NCI-H82 treated with DMSO at 0.1 percent for 48 hours (cell line): ENCODE results near the gene ANK3.

Experiments used
- DNase-seq: peaks from one replicate; lab custom pipeline; 2025; ENCODE audit not compliant: unreplicated experiment; lab: John Stamatoyannopoulos, UW

Gene ANK3

DNA sequence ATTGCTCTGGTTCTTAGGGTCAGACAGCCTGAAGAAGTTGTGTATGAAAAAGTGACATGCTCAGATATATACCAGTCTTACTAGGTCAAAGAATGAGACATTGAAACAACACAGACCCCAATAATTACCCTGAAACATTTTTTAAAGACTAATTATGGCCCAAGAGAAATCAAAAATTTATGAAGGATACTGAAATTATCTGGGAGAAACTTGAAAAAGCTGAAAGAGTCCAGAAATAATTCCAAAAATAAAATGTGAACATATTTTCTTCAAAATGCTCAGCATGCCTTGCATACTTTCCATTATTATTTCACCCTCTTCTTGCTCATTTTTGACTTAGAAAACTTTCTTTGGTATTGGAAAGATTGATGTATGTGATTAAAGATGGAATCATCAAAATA lies 284.4 kb downstream of the ANK3 start:
- DNase-seq, result no peak

DNA sequence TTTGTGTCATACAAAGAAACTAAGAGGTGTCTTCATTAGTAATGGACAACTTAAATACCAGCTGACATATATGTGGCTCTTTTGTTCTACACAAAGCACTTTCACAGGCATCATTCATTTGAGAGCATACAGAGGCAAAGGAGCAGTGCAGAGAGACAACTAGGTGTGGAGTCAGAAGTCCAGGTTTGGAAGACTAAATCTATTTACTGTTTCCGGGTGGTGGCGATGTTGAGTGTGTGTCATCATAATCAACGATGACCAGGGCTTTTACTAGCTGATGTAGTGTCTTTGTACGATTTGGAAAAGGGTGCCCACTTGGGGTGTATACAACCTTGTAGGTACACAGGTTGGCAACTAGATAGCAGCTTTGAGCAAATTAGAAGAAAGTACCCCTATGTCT lies 287.9 kb downstream of the ANK3 start:
- no peak for DNase-seq

DNA sequence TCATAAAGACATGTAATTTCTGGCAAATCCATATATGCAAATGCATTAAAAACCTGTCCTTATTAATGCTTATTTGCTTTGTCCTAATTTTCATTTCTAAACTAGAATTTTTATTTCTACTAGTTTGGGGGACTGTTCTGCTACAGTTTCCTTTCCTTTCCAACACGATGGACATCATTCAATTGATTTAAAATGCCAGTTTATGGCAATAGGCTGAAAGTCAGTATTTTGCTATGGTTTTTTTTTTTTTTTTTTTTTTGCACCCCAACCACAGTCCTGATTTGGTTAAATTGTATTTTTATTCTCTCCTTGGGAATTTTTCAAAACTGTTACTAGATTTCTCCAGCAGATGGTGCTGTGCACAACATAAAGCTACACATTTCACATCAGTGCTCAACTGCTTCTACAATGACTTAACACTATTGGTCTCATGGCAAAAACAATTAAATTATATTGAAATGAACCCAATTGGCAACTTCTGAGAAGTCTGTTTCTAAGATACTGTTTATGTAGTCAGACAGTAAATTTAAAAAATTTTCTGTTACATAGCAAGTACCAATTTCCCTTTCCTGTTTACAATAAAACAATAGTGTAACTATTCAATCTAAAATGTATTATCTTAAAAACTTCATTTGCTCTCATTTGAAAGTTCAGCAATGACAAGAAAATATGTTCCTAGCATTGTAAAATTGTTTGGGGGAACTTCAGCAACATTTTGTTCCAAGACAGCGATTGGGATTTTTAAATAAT lies 289.5 kb downstream of the ANK3 start:
- peak; percentile 2 for DNase-seq

DNA sequence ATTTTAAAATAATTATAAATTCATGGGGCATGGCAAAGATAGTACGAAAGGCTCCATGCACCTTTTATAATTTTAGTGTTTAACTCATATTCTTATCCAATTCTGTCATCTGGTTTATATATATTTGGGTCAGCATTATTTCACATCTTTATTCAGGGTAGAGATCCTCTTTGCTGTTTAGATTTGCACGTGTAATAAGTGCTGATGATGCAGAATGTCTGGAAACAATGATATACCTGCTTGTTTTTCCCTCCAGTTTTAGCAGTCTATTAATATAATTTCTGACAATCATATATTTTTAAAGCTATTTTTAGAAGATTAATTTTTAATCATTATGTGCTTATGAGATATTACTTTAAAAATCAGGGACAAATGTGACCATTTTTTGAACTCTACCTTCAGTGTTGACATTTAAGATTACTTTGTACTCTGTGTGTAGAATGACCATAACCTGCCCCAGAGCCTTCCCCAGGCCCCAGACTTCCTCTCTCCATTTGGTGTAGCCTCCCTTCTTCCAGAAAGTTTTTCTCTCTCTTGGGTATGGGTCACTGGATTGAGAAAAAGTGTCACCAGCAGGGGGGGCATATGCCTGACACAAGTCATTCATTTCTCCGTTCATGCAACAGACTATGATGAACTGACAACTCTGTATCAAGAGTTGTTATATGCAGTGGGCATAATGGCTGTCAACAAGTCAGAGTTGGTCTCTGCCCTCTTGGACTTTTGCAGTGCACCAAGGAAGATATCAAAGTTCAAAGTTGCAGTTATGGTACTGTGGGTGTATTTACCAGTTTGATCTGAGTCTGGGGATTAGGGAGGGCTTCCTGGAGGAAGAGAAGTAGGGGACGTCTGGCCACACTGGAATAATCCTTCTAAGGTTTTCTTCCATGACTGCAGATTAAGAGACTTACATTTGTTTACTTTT lies 290.7 kb downstream of the ANK3 start:
- DNase-seq, result no peak

DNA sequence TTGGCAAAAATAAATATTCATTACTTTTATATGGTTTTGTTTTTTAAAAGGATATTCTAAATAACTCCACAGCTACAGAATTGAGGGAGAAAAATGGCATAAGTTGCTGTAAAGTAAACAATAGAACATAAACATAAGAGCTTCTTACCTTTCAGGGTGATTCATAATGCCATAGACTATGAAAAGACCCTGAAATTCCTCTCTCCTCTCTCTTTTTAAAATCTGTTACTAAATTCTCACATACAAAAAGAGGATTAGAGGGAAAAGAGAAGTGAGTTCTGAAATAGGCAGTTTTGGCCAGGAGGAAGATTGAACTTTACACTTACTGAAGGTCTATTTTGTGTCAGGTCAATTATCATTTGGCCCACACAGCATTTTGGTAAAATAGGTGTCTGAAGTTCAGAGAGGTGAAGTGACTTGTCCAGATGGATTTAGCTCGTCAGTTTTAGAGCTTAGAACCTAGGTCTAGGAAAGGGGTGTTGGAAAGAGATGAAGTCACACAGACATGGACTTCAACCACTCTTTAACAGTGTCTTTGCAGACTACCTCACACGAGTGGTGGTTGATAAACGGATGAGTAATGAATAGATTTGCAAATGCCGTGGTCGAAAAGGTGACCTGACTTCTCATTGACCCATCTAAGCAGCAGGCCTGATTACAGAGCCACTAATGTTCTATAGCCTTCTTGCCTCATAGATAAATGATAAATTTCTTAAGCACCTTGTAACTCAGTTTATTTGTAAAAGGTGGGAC lies 292.7 kb downstream of the ANK3 start:
- DNase-seq, result no peak

DNA sequence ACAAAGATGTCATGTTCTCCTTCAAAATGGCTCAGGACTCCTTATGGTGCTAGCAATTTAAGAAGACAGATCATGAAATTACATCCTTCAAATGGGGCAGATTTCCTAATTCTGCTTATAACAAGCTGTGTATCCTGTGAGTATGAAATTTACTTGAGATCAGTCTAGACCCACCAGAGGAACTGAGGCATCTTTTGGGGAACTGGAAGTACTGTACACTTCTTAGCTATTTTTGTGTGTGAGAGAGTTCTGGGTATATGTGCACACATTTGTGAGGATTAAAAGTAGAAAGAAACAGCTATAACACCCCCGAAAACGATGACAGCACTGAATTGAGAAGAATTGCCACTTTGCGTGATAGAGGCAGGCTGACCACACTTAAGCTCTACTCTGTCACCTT lies 296.4 kb downstream of the ANK3 start:
- no peak for DNase-seq

DNA sequence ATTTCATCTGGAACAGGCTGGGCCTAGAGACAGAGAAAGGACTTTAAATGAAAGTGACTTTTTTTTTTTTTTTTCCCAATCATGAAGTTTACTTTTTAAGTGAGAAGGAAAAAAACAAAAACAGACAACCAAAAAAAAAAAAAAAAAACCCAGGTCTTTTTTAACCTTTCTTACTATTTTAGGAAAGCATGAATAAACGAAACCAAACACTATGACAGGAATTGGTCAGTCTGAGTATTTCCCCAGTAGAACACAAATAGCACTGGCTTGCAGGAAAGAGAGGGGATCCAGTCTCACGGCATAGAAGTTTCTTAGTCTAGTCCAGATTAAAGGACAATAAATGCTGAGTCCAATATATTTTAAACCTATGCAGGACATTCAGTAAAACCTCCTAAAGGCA lies 302.8 kb downstream of the ANK3 start:
- DNase-seq, result no peak

DNA sequence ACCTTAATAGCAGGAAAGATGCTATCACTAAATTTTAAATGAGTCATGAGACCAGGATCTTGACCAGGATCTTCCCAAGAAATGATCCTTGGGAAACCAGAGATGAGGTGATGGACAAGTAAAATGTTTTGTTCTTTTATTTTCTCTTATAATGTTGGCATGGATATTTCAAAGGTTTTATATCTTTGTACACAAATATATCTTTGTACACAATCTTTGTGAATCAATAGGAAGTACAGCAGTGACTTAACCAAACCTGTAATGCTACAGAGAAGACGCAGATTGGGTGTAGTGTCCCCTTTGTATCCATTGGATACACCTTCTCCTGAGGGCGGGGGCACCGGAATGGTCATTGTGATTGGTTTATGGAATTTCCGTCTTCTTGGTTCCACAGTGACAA lies 303.3 kb downstream of the ANK3 start:
- no peak for DNase-seq

DNA sequence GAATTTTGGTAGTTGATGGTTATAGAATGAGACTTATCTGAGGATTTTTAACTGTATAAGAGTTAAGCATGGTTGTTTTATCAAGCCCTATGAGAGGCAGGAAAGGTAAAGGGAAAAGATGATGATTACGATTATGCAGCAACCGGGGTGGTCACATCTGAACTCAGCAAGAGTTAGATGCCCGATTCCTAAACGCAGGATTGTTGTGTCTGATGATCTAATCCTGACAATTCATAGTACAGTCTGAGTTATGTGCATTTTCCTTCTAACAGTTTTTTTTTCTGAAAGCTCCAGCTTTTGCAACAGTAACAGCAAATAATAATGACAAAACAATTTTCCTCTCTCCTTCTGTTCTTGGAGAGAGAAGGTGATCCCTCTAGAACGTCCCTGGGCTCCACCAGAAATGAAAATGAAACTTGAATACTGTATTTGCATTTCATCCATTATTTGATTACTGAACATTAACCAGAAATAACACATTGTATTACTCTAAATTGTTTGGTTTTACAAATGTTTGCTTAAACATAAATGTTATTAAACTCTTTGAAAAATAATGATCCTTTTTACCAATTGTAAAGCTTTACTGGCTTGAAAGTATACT lies 306.8 kb downstream of the ANK3 start:
- no peak for DNase-seq

DNA sequence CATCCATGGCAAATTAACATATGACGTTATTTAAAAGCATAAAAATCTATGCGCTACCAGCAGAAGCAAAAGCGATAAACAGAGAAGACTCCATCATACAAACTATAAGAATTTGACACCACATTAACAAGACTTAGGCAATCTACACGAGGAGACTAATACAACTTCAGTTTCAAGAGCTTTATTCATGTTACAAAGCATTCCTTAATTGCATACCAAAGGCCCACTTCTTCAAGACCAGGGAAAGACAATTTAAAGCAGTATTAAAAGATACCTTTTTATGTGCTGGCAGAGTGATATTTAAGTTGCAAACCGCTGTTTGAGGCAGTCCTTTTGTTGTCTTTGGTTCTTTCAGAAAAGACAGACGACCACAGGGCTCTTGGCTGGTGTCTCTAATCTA lies 307.3 kb downstream of the ANK3 start:
- no peak for DNase-seq

DNA sequence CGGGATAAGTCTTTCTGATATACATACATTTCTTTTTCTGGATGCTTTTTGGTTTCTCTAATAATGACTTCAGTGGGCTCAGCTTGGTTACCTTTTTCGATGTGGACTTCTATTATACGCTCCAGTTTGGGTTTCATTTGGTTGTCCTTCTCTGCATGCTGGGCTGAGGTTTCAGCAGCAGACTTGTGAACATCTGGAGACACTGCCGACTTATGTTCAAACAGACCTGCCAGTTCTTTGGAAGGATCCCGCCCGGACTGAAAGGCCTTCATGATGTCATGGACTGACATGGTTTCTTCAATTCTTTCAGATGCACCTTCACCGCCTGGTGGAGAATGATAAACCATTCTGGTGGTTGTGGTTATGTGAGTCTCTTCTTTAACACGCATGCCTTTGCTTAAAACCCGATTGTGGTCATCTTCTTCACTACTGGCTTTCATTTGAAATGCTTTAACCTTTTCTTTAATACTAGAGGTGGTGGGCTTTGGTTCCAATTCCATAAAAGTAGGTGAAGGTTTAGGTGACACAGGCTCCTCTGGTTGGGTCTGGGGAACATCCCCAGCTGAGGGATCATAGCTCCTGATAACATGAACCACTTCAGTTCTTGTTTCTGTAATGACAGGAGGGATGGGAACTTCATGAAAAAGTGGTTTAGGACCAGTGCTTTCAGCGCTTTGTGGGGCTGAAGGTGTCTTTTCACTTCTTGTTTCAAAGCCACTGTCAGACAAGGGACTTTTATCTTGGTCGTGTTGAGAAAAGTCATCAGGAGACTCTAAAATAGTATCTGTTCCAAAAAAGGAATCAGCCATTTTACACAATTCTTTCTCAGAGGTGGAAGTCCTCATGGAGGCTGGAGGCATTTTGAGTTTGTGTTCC lies 315.7 kb downstream of the ANK3 start:
- no peak for DNase-seq

DNA sequence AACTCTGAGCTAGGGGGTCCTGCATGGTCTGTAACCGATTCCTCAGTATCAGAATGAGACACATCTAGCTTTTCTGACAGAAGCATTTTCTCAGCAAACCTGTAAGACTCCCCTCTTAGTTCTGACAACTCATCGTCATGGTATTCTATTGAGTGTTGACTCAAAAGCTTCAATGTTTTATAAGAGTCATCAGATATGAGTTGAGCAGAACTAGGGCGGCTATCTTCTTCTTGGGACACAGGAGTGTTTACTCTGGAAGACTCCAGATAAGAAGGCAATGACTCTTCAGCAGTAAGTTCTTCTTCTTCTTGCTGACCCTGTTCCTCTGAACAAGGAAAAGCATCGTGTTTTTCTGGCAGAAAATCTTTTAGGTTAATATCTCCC lies 316.3 kb downstream of the ANK3 start:
- DNase-seq, result no peak

DNA sequence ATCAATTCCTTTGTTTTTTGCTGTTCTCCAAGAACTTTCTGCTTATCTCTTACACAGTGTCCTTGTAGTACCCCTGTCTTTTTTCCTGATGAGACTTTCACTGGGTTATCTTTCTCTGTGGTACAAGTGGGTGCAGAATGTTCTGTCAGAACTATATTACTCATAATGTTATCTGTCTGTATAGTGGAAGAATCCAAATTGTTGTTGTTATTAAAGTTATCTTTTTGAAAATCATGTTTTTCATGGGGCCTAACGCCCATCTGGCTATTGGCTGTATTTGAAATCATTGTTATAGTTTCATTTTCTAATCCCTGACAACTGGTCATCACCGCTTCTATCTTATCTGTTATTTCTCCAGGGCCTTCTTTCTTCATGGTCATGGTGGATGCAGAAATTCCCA lies 320.4 kb downstream of the ANK3 start:
- DNase-seq, result no peak

DNA sequence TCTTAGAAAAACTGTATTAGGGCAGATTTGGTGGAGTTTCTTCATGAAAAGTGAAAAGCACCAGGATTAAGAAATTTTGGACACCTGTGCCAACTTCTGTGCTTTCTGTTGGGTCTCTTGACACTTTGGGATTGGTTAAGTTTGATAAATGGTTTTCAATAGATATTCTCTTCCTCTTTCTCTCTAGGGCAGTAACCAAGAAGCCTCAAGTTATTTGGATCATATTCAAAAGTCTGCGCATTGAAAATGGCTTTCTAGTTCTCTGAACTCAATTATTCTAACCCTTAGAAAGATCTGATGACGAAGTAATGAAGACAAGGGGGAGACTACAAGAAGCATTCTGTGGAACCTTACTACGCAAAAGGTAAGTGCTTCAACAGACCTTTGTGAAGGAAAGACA lies 339.3 kb downstream of the ANK3 start:
- DNase-seq, result no peak

DNA sequence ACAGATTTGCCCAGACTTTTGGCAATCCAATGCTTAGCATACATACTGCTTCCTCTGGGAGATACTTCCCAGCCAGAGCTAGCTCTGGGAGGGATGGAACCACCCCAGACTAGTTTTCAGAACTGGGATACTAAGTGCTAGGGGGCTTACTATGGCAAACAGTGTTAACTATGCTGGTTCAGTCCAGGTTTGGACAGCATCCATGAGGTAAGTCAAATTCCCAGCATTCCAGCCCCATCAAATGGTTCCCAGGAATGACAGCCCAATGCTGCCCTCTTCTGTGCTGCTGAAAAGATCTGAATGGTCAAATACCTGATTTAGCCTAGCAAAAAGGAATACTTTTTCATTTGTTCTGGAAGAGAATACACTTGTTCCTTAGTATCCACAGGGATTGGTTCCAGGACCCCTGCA lies 341.6 kb downstream of the ANK3 start:
- DNase-seq, result no peak

DNA sequence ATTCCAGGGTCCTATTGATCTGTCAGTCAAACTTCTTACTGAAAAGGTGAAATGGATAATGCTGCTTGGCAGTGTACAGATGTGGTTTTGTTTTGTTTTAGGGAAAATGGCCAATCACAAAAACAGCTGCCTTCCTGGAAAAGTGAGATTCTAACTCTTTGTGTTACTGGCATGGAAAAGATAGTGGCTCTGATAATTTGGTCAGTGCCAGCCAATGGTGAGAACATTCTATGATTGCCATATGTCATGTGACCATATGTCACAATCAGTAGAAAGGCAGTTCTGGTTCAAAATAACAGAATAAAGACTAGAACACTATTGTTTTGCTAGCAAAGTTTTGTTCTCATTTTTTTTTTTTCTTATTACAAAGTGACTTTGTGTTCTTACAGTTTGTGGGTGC lies 344.1 kb downstream of the ANK3 start:
- no peak for DNase-seq

DNA sequence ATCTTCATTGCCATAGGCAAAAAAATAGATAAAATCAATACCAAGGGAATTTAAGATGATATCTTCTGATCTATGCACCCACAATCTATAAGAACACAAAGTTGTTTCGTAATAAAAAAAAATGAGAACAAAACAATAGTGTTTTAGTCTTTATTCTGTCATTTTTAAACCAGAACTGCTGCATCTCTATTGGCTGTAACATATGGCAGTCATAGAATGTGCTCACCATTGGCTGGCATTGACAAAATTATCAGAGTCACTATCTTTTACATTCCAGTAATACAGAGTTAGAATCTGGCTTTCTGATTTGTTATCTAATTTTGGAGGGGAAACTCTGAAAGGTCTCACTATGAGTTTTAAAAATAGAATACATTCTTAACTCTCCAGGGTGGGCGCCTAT lies 344.7 kb downstream of the ANK3 start:
- no peak for DNase-seq

DNA sequence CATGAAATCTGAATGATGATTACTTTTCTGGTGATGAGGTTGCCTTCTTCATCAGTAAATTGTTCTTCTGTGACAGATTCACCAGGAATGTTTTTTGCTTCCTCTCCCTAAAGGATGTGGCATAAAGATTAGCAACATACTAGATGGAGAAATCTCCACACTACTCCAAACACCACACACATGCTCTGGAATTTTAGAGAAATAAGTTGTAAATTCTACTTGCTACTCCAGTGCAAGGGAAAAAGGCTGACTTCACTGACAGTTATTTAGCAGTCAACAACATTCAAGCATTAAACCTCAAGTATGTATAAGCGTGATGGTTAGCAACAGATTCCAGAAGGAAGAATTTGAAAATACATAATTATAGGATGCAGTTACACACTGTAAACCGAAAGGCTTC lies 345.4 kb downstream of the ANK3 start:
- no peak for DNase-seq

DNA sequence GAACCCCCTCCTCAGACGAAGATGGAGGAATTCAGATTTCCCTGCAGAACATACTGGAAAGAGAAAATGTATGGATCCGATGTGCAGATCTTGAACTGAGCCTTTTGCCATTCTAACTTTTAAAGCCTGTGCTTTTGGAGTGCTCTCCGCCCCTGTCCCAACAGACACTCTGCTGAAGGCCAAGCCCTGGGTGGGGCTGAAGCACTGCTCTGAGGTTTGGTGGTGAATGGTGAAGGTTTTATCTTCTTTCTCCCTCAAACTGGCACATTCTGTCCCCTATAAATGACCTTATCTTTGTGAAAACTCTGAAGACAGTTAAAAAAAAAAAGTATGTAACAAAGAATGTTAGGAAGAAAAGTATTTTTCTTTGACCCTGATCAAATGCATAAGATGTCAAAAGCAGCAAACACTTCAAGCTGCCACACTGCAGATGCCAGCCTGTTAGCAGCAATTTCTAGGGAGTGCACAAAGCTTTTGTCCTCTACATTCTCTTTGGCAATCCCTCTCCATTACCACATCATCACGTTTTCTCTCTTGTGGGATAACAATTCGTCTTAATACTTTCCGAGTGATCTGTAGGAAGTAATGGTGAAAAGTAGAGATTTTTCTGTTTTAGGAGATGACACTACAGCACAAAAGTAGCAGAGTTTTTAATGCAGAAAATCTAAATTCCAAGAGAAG lies 346.0 kb downstream of the ANK3 start:
- DNase-seq, result no peak

DNA sequence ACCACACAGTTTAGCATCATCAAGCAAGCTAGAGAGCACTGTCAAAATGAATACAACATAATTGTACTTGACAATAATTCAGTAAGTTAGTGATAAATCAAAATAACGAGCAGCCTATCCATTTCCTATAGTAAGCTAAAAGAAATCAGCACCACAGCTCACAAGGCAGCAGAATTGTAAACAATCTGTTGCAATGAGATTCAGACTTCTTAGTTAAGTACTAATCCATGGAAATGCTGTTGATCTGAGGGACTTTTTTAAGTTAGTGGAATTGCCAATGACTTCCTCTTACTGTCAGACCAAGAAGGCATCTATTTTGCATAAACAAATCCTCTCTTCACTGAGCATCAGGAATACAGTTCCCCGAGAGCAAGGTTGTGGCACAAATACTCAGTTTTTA lies 346.8 kb downstream of the ANK3 start:
- no peak for DNase-seq
